Mononuclear cell (primary cell): ENCODE results near the gene FZD7. TPM values are rescaled to one million over a fixed set of nuclear protein-coding genes. Genes with fewer than 3 reads are reported as not detected.

Source experiments
- H3K27me3 ChIP-seq: 2 replicates; pipeline ENCODE4 v1.6.0; 2011; ENCODE audit warnings: low read length, control low read depth; ENCODE audit not compliant: insufficient read depth
- H3K4me1 ChIP-seq: 2 replicates; pipeline ENCODE4 v1.5.1; 2011; ENCODE audit warnings: mild to moderate bottlenecking, low read length, control low read depth; ENCODE audit not compliant: insufficient read depth
- H3K4me3 ChIP-seq: 2 replicates; pipeline ENCODE4 v1.5.1; 2011; ENCODE audit warnings: mild to moderate bottlenecking, low read length, moderate library complexity
- H3K9me3 ChIP-seq: 2 replicates; pipeline ENCODE4 v1.5.1; 2011; ENCODE audit warnings: low read depth, mild to moderate bottlenecking, control low read depth, low read length
- total RNA-seq: library from RNA; depleted of rRNA; stranded (reverse); fragments of >200 nt; gene quantifications from one replicate; pipeline ENCODE4 v1.2.3, GENCODE V29; 2012

Gene FZD7
- total RNA-seq, 1 donor = 0.63 TPM

- no peaks in the 10 kb centered on the region for H3K9me3 ChIP-seq
- H3K27me3 ChIP-seq = no peaks in the 10 kb centered on the region
- no peaks in the 10 kb centered on the region for H3K4me1 ChIP-seq
- H3K4me3 ChIP-seq = no peak overlapping the region
Measured at GRCh38 chr2:202023198-202023903, 10.3 kb upstream of the FZD7 start.

DNA sequence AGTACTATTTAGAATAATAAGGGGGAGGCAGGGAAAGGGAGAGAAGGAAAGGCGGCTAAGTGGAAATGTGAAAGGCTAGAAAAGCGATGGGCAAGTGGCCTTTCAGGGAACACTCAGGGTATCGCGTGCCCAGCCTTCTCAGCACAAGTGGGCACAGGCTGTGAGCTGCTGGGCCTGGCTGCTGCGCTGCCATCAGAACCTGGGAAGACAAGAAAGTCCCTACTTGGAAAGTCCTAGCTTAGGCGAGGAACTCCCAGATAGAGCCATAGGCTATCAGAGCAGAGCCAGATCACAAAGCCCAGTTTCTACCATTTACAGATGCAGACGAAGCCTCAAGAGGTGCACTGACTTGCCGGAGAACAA is 9.8 kb upstream of the FZD7 start:
- Histone ChIP-seq H3K4me3 (no peak overlapping the region), H3K27me3 (no peaks in the 10 kb centered on the region), H3K4me1 (no peaks in the 10 kb centered on the region), H3K9me3 (no peaks in the 10 kb centered on the region)

DNA sequence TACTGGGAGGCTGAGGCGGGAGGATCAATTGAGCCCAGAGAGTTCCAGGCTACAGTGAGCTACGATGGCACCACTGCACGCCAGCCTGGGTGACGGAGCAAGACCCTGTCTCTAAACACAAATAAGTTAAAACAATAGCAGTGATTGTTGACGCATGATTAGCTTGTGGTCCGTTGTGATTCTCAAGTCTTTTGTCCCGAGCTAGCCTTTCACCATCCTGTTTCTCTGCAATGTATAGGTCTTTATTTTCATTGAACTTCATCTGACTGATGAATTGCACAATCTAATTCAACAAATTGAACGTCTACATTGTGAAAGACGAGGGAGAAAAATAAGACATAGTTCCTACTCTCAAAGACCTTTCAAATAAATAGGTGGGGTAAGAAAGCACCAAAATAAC is 8.8 kb upstream of the FZD7 start:
- H3K27me3 ChIP-seq = no peaks in the 10 kb centered on the region
- H3K4me1 ChIP-seq = no peaks in the 10 kb centered on the region
- no peak overlapping the region for H3K4me3 ChIP-seq
- H3K9me3 ChIP-seq = no peaks in the 10 kb centered on the region

DNA sequence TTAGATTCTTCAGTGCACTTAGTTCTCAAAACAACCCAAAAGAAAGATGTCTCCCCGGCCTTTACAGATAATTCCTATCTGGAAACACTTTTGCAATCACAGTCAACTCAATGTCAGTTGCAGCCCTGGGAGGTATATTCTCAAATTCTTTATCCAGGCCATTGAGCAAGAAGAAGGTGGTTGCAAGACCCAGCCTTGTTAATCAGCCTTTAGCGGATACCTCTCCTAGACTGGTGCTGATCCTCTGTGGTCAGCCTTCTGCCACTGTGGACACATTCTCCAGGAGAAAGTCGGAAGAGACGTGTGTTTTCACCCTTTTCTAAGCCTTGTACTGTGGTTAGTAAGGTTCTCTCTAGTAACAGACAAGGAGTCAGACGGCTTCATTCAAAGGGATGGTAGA is 7.8 kb upstream of the FZD7 start:
- no peak overlapping the region for H3K4me3 ChIP-seq
- H3K9me3 ChIP-seq = no peaks in the 10 kb centered on the region
- peaks cover 6% of the 10 kb centered on the region for H3K27me3 ChIP-seq
- no peaks in the 10 kb centered on the region for H3K4me1 ChIP-seq

GRCh38 chr2:202026507-202026906 is 7.1 kb upstream of the FZD7 start:
- Histone ChIP-seq H3K4me3 (no peak overlapping the region), H3K4me1 (no peaks in the 10 kb centered on the region), H3K9me3 (no peaks in the 10 kb centered on the region), H3K27me3 (peaks cover 13% of the 10 kb centered on the region)

GRCh38 chr2:202030691-202031090 is 3.0 kb upstream of the FZD7 start:
- no peaks in the 10 kb centered on the region for H3K9me3 ChIP-seq
- H3K27me3 ChIP-seq = peaks cover 41% of the 10 kb centered on the region
- H3K4me1 ChIP-seq = peaks cover 26% of the 10 kb centered on the region
- no peak overlapping the region for H3K4me3 ChIP-seq

- Histone ChIP-seq H3K4me1 (peaks cover 29% of the 10 kb centered on the region), H3K9me3 (no peaks in the 10 kb centered on the region), H3K4me3 (no peak overlapping the region), H3K27me3 (peaks cover 48% of the 10 kb centered on the region)
Measured at GRCh38 chr2:202031246-202031951, 2.3 kb upstream of the FZD7 start.

DNA sequence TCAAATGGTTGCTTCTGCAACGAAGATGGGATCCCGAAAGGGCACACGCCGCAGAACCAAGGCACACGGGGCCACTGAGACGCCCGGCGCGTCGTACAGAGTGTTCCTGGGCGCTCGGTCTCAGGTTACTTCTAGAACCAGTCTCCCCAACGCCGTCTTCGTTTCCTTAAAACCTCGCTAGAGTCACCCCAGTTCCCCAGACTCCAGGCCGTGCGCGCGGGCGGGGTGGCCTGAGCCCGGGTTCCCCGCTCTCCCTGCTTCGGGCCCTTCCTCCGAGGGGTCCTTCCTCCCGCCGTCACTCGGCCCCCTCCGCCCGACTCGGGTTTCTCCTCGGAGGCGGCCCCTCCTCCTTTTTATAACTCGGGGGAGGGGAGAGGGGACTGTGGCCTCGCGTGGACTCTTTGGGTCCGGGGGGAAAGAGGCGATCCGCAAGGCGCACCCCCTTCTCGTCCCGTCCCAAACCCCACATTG is 774 bp upstream of the FZD7 start:
- no peaks in the 10 kb centered on the region for H3K9me3 ChIP-seq
- peaks cover 29% of the 10 kb centered on the region for H3K4me1 ChIP-seq
- H3K27me3 ChIP-seq = peaks cover 63% of the 10 kb centered on the region
- peak overlapping the region; percentile 60 for H3K4me3 ChIP-seq

DNA sequence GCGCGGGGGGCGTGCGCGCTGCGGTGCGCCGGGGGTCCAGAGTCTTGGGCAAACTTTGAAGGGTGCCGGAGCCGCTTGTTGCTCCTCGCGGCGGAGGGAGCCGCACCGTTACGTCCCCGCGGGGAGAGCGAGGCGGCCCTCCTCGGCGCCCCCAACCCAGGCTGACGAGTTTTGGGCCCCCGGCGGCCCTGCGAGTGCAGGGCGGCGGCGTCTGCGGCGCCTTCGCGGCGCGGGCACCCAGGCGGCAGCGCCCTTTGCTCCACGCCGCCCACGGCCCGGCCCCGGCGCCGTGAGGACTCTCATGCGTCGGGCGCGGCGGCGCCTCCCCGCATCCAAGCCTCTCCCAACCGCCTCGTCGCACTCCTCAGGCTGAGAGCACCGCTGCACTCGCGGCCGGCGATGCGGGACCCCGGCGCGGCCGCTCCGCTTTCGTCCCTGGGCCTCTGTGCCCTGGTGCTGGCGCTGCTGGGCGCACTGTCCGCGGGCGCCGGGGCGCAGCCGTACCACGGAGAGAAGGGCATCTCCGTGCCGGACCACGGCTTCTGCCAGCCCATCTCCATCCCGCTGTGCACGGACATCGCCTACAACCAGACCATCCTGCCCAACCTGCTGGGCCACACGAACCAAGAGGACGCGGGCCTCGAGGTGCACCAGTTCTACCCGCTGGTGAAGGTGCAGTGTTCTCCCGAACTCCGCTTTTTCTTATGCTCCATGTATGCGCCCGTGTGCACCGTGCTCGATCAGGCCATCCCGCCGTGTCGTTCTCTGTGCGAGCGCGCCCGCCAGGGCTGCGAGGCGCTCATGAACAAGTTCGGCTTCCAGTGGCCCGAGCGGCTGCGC is 814 bp downstream of the FZD7 start:
- peaks cover 29% of the 10 kb centered on the region for H3K4me1 ChIP-seq
- H3K27me3 ChIP-seq = peaks cover 79% of the 10 kb centered on the region
- no peaks in the 10 kb centered on the region for H3K9me3 ChIP-seq
- H3K4me3 ChIP-seq = peak overlapping the region; percentile 53

DNA sequence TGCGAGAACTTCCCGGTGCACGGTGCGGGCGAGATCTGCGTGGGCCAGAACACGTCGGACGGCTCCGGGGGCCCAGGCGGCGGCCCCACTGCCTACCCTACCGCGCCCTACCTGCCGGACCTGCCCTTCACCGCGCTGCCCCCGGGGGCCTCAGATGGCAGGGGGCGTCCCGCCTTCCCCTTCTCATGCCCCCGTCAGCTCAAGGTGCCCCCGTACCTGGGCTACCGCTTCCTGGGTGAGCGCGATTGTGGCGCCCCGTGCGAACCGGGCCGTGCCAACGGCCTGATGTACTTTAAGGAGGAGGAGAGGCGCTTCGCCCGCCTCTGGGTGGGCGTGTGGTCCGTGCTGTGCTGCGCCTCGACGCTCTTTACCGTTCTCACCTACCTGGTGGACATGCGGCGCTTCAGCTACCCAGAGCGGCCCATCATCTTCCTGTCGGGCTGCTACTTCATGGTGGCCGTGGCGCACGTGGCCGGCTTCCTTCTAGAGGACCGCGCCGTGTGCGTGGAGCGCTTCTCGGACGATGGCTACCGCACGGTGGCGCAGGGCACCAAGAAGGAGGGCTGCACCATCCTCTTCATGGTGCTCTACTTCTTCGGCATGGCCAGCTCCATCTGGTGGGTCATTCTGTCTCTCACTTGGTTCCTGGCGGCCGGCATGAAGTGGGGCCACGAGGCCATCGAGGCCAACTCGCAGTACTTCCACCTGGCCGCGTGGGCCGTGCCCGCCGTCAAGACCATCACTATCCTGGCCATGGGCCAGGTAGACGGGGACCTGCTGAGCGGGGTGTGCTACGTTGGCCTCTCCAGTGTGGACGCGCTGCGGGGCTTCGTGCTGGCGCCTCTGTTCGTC is 1.7 kb downstream of the FZD7 start:
- peaks cover 29% of the 10 kb centered on the region for H3K4me1 ChIP-seq
- peaks cover 84% of the 10 kb centered on the region for H3K27me3 ChIP-seq
- H3K9me3 ChIP-seq = no peaks in the 10 kb centered on the region
- no peak overlapping the region for H3K4me3 ChIP-seq

DNA sequence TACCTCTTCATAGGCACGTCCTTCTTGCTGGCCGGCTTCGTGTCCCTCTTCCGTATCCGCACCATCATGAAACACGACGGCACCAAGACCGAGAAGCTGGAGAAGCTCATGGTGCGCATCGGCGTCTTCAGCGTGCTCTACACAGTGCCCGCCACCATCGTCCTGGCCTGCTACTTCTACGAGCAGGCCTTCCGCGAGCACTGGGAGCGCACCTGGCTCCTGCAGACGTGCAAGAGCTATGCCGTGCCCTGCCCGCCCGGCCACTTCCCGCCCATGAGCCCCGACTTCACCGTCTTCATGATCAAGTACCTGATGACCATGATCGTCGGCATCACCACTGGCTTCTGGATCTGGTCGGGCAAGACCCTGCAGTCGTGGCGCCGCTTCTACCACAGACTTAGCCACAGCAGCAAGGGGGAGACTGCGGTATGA is 2.3 kb downstream of the FZD7 start:
- Histone ChIP-seq H3K27me3 (peaks cover 84% of the 10 kb centered on the region), H3K9me3 (no peaks in the 10 kb centered on the region), H3K4me3 (no peak overlapping the region), H3K4me1 (peaks cover 29% of the 10 kb centered on the region)

DNA sequence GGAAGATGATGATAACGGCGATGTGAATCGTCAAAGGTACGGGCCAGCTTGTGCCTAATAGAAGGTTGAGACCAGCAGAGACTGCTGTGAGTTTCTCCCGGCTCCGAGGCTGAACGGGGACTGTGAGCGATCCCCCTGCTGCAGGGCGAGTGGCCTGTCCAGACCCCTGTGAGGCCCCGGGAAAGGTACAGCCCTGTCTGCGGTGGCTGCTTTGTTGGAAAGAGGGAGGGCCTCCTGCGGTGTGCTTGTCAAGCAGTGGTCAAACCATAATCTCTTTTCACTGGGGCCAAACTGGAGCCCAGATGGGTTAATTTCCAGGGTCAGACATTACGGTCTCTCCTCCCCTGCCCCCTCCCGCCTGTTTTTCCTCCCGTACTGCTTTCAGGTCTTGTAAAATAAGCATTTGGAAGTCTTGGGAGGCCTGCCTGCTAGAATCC is 3.0 kb downstream of the FZD7 start:
- H3K4me1 ChIP-seq = peaks cover 29% of the 10 kb centered on the region
- H3K27me3 ChIP-seq = peaks cover 77% of the 10 kb centered on the region
- no peak overlapping the region for H3K4me3 ChIP-seq
- H3K9me3 ChIP-seq = no peaks in the 10 kb centered on the region

DNA sequence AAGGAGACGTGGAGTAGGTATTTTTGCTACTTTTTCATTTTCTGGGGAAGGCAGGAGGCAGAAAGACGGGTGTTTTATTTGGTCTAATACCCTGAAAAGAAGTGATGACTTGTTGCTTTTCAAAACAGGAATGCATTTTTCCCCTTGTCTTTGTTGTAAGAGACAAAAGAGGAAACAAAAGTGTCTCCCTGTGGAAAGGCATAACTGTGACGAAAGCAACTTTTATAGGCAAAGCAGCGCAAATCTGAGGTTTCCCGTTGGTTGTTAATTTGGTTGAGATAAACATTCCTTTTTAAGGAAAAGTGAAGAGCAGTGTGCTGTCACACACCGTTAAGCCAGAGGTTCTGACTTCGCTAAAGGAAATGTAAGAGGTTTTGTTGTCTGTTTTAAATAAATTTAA is 3.4 kb downstream of the FZD7 start:
- Histone ChIP-seq H3K9me3 (no peaks in the 10 kb centered on the region), H3K4me1 (peaks cover 27% of the 10 kb centered on the region), H3K27me3 (peaks cover 73% of the 10 kb centered on the region), H3K4me3 (no peak overlapping the region)

- H3K4me1 ChIP-seq = peaks cover 17% of the 10 kb centered on the region
- no peaks in the 10 kb centered on the region for H3K9me3 ChIP-seq
- no peak overlapping the region for H3K4me3 ChIP-seq
- peaks cover 63% of the 10 kb centered on the region for H3K27me3 ChIP-seq
Measured at GRCh38 chr2:202038471-202039277, 5.0 kb downstream of the FZD7 start.
